OCI-LY1 (cell line): ENCODE data around the gene OR1I1.

Experiments used
- H2AFZ ChIP-seq: fragments of 200-600 bp; sonication (generic), shearing (Covaris generic); 2 replicates; pipeline ENCODE4 v1.6.0; 2014; ENCODE audit warnings: antibody characterized with exemption, mild to moderate bottlenecking, low read length
- H3F3A ChIP-seq: fragments of 200-600 bp; sonication (generic), shearing (Covaris generic); 2 replicates; pipeline ENCODE4 v1.6.0; 2014; ENCODE audit warnings: mild to moderate bottlenecking, antibody characterized with exemption, low read length, moderate library complexity; ENCODE audit not compliant: insufficient read depth
- H3K27ac ChIP-seq: fragments of 200-600 bp; sonication (generic); 2 replicates; pipeline ENCODE4 v1.5.1; 2014; ENCODE audit warnings: low read length, mixed run types, mild to moderate bottlenecking, low read depth; ENCODE audit not compliant: poor library complexity, severe bottlenecking
- H3K27me3 ChIP-seq: fragments of 200-600 bp; sonication (generic); 2 replicates; pipeline ENCODE4 v1.6.0; 2014; ENCODE audit warnings: antibody characterized with exemption, mild to moderate bottlenecking, low read length, moderate library complexity; ENCODE audit not compliant: insufficient read depth
- H3K36me3 ChIP-seq: fragments of 200-600 bp; sonication (generic); 2 replicates; pipeline ENCODE4 v1.6.1; 2014; ENCODE audit warnings: mild to moderate bottlenecking, antibody characterized with exemption, low read length, moderate library complexity, mixed read lengths; ENCODE audit not compliant: insufficient read depth
- H3K4me1 ChIP-seq: fragments of 200-600 bp; sonication (generic); 2 replicates; pipeline ENCODE4 v1.5.1; 2014; ENCODE audit warnings: mild to moderate bottlenecking, low read length, moderate library complexity; ENCODE audit not compliant: insufficient read depth, severe bottlenecking
- H3K4me2 ChIP-seq: fragments of 200-600 bp; sonication (generic), shearing (Covaris generic); 2 replicates; pipeline ENCODE4 v1.6.1; 2014; ENCODE audit warnings: low read length
- H3K4me3 ChIP-seq: fragments of 200-600 bp; sonication (generic); 2 replicates; pipeline ENCODE4 v1.5.1; 2014; ENCODE audit warnings: low read length, low read depth, mild to moderate bottlenecking, mixed read lengths; ENCODE audit not compliant: poor library complexity, severe bottlenecking
- H3K79me2 ChIP-seq: fragments of 200-600 bp; shearing (Covaris generic); 2 replicates; pipeline ENCODE4 v1.6.1; 2016; ENCODE audit warnings: mixed run types, low read length, mixed read lengths; ENCODE audit not compliant: insufficient read depth
- H3K9ac ChIP-seq: fragments of 200-600 bp; sonication (generic), shearing (Covaris generic); 2 replicates; pipeline ENCODE4 v1.6.1; 2014; ENCODE audit warnings: mild to moderate bottlenecking, low read length, mixed read lengths
- H3K9me2 ChIP-seq: fragments of 200-600 bp; sonication (generic), shearing (Covaris generic); 2 replicates; pipeline ENCODE4 v1.6.1; 2014; ENCODE audit warnings: low read depth, mild to moderate bottlenecking, low read length, mixed read lengths
- H3K9me3 ChIP-seq: fragments of 200-600 bp; shearing (Covaris generic); 2 replicates; pipeline ENCODE4 v1.6.1; 2014; ENCODE audit warnings: low read length, mixed read lengths
- H4K20me1 ChIP-seq: fragments of 200-600 bp; sonication (generic), shearing (Covaris generic); 2 replicates; pipeline ENCODE4 v1.6.0; 2016; ENCODE audit warnings: mild to moderate bottlenecking, low read length; ENCODE audit not compliant: insufficient read depth
- CTCF ChIP-seq: fragments of 200-600 bp; sonication (generic), shearing (Covaris generic); IDR thresholded peaks from 2 replicates; pipeline ENCODE4 v1.5.1; 2017; ENCODE audit warnings: mild to moderate bottlenecking, antibody characterized with exemption, low read length, moderate library complexity, mixed read lengths
- EZH2 ChIP-seq: fragments of 200-600 bp; sonication (generic), shearing (Covaris generic); IDR thresholded peaks from 2 replicates; pipeline ENCODE4 v1.8.0; 2017; ENCODE audit warnings: borderline replicate concordance, mixed run types, mild to moderate bottlenecking, antibody characterized with exemption, low read length, moderate library complexity, mixed read lengths

The OR1I1 gene

GRCh38 chr19:15126131-15126910 lies 44.3 kb downstream of the OR1I1 start:
- TF ChIP-seq CTCF (no peak), EZH2 (no peak)
- Histone ChIP-seq H3K27ac (no peak overlapping the region), H2AFZ (peak overlapping the region; percentile 68), H3K4me1 (peaks cover 14% of the 10 kb centered on the region), H3K9me3 (no peaks in the 10 kb centered on the region), H4K20me1 (no peaks in the 10 kb centered on the region), H3K27me3 (no peaks in the 10 kb centered on the region), H3F3A (no peaks in the 10 kb centered on the region), H3K79me2 (no peaks in the 10 kb centered on the region), H3K4me3 (peak overlapping the region; percentile 68), H3K9me2 (no peaks in the 10 kb centered on the region), H3K4me2 (peak overlapping the region; percentile 68; the same call in 1 of the 2 replicates), H3K9ac (no peak overlapping the region), H3K36me3 (peaks cover 5% of the 10 kb centered on the region; the same call in 1 of the 2 replicates)

GRCh38 chr19:15128162-15128770 lies 46.3 kb downstream of the OR1I1 start:
- H3K9me2 ChIP-seq: no peaks in the 10 kb centered on the region
- no peak overlapping the region for H3K27ac ChIP-seq
- no peaks in the 10 kb centered on the region for H3K27me3 ChIP-seq
- no peak overlapping the region for H3K4me3 ChIP-seq
- no peak overlapping the region for H2AFZ ChIP-seq
- peaks cover 14% of the 10 kb centered on the region for H3K4me1 ChIP-seq
- H3K9me3 ChIP-seq: no peaks in the 10 kb centered on the region
- TF ChIP-seq EZH2: no peak
- no peak for TF ChIP-seq CTCF
- H3K9ac ChIP-seq: no peak overlapping the region
- no peaks in the 10 kb centered on the region for H3K79me2 ChIP-seq
- H4K20me1 ChIP-seq: no peaks in the 10 kb centered on the region
- no peak overlapping the region for H3K4me2 ChIP-seq
- H3F3A ChIP-seq: no peaks in the 10 kb centered on the region
- H3K36me3 ChIP-seq: no peaks in the 10 kb centered on the region

GRCh38 chr19:15129856-15130585 lies 48.0 kb downstream of the OR1I1 start:
- H3F3A ChIP-seq: no peaks in the 10 kb centered on the region
- TF ChIP-seq EZH2 (no peak), CTCF (no peak)
- H3K9me2 ChIP-seq: no peaks in the 10 kb centered on the region
- H3K79me2 ChIP-seq: no peaks in the 10 kb centered on the region
- H3K4me3 ChIP-seq: no peak overlapping the region
- H3K4me2 ChIP-seq: no peak overlapping the region
- H3K27me3 ChIP-seq: no peaks in the 10 kb centered on the region
- H3K27ac ChIP-seq: no peak overlapping the region
- H2AFZ ChIP-seq: no peak overlapping the region
- no peak overlapping the region for H3K9ac ChIP-seq
- no peaks in the 10 kb centered on the region for H4K20me1 ChIP-seq
- H3K9me3 ChIP-seq: no peaks in the 10 kb centered on the region
- no peaks in the 10 kb centered on the region for H3K36me3 ChIP-seq
- H3K4me1 ChIP-seq: peaks cover 4% of the 10 kb centered on the region
